Epithelial cell of proximal tubule (primary cell): ENCODE results near the gene FXYD7. TPM values are rescaled to one million over a fixed set of nuclear protein-coding genes. Genes with fewer than 3 reads are reported as not detected.

Experiments used
- DNase-seq: peaks from one replicate; pipeline ENCODE4 v3.0.0-alpha.2; 2011; ENCODE audit warnings: low read depth
- H3K4me3 ChIP-seq: 2 replicates; pipeline ENCODE4 v1.5.1; 2011; ENCODE audit warnings: low read depth, mild to moderate bottlenecking, low read length
- CTCF ChIP-seq: conservative IDR thresholded peaks from 2 replicates; pipeline ENCODE4 v1.5.1; 2012; ENCODE audit warnings: low read depth, mild to moderate bottlenecking, low read length
- total RNA-seq: library from RNA; depleted of rRNA; stranded (reverse); fragments of >200 nt; gene quantifications from 2 replicates; pipeline ENCODE4 v1.2.3, GENCODE V29; 2015

Gene FXYD7
- total RNA-seq, 1 donor from 2014 or later, result not detected

- H3K4me3 ChIP-seq, result no peak overlapping the region
- no peak for TF ChIP-seq CTCF
- no peak for DNase-seq
Observed at GRCh38 chr19:35169221-35169995, 26.4 kb downstream of the FXYD7 start.

GRCh38 chr19:35170359-35171061 is 27.5 kb downstream of the FXYD7 start:
- no peak for TF ChIP-seq CTCF
- DNase-seq, result no peak

GRCh38 chr19:35171730-35172129 is 28.7 kb downstream of the FXYD7 start:
- no peak for DNase-seq
- TF ChIP-seq CTCF, result no peak
- no peak overlapping the region for H3K4me3 ChIP-seq

More at GRCh38 chr19:35170359-35171061, 27.5 kb downstream of the FXYD7 start:
- H3K4me3 ChIP-seq, result no peak overlapping the region

GRCh38 chr19:35174226-35174625 is 31.2 kb downstream of the FXYD7 start:
- no peak for DNase-seq
- H3K4me3 ChIP-seq, result no peak overlapping the region
- no peak for TF ChIP-seq CTCF

GRCh38 chr19:35176181-35176570 is 33.1 kb downstream of the FXYD7 start:
- TF ChIP-seq CTCF, result no peak
- no peak overlapping the region for H3K4me3 ChIP-seq
- no peak for DNase-seq

- H3K4me3 ChIP-seq, result no peak overlapping the region
- no peak for DNase-seq
- no peak for TF ChIP-seq CTCF
Observed at GRCh38 chr19:35177377-35178274, 34.6 kb downstream of the FXYD7 start.
